Kasumi-1 (cell line): Measurements from ENCODE around the gene SMG6.
A peak's percentile ranks its signal among the peaks of the same experiment; 100 is the strongest.

Experiments
- DNase-seq, 2 experiments: peaks; one replicate each; lab custom pipeline; 2025; lab: John Stamatoyannopoulos, UW

SMG6 gene

DNA sequence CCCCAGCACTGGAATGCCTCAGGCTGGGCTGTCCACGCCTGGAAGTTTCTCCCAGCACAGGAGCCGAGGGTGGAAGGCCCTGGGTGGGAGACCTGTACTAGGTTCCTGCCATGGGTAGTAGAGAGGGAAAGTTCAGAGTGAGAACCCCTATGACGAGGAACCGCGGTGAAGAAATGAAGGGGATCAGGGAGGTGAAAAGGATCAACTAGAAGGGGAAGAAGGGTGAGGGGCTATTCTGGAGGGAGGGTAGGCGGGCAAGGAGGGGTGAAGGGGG lies 243.3 kb downstream of the SMG6 start:
- DNase-seq: no peak

DNA sequence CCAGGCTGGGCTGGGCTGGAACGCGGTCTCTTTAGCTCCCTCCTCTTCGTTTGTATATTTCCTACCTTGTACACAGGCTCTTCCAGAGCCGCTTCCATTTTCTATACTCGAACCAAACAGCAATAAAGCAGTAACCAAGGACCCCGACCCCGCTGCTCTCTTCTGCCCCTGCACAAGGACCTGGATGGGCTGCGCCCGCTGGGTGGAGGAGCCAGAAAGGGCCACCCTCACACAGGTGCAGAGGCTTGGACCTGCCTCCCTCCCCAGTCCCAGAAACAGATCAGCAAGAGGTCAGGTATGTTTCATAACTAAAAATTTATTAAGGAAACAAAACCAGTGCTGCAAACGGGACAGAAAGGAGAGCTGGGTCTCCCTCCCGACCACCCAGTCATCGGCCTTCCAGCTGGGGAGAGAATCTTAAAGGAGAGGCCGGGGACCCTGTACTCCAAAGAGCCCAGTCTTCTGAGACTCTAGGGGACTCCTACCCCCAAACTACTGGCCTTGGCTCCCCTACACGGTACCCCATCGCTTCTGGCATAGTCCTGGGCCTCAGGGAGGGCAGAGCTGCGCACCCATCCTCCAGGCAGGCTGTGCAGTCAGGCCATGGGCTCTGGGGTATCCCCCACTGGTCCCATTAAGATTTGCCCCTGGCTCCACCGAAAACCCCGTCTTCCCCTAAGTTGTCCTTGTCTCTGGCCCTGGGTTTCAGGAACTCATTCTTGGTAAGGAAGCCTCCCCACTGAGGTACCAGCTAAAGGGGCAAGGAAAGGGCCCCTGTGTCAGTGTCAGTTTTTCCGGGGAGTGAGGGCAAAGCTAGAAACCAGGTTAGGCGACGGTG lies 243.8 kb downstream of the SMG6 start:
- DNase-seq: no peak

DNA sequence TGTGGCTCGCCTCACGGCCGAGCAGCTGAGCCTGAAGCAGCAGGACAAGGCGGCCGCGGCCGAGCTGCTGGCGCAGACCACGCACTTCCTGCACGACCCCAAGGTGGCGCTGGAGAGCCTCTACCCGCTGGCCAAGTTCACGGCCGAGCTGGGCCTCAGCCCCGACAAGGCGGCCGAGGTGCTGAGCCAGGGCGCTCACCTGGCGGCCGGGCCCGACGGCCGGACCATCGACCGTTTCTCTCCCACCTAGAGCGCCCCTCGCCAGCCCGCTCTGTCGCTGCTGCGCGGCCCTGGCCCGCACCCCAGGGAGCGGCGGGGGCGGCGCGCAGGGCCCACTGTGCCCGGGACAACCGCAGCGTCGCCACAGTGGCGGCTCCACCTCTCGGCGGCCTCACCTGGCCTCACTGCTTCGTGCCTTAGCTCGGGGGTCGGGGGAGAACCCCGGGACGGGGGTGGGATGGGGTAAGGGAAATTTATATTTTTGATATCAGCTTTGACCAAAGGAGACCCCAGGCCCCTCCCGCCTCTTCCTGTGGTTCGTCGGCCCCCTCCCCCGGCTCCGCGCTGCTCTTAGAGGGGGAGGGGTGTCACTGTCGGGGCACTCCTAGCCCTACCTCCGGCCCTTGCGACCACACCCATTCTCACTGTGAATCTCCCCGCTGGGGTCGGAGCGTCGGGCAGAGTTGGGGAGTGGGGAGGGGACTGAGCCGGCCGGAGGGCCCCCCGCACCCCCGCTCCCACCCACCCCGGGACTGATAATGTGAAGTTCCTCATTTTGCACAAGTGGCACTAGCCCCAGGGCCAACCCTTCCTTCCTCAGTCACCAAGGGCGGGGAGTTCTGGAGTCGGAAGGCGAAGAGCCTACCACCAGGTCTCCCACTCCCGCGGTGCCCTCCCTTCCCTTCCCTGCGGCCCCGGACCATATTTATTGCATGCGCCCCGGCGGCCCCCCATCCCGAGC lies 244.7 kb downstream of the SMG6 start:
- DNase-seq: peak; percentile 68 to 77

DNA sequence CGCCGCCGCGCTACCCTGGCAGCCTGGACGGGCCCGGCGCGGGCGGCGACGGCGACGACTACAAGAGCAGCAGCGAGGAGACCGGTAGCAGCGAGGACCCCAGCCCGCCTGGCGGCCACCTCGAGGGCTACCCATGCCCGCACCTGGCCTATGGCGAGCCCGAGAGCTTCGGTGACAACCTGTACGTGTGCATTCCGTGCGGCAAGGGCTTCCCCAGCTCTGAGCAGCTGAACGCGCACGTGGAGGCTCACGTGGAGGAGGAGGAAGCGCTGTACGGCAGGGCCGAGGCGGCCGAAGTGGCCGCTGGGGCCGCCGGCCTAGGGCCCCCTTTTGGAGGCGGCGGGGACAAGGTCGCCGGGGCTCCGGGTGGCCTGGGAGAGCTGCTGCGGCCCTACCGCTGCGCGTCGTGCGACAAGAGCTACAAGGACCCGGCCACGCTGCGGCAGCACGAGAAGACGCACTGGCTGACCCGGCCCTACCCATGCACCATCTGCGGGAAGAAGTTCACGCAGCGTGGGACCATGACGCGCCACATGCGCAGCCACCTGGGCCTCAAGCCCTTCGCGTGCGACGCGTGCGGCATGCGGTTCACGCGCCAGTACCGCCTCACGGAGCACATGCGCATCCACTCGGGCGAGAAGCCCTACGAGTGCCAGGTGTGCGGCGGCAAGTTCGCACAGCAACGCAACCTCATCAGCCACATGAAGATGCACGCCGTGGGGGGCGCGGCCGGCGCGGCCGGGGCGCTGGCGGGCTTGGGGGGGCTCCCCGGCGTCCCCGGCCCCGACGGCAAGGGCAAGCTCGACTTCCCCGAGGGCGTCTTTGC lies 245.6 kb downstream of the SMG6 start:
- no peak for DNase-seq

DNA sequence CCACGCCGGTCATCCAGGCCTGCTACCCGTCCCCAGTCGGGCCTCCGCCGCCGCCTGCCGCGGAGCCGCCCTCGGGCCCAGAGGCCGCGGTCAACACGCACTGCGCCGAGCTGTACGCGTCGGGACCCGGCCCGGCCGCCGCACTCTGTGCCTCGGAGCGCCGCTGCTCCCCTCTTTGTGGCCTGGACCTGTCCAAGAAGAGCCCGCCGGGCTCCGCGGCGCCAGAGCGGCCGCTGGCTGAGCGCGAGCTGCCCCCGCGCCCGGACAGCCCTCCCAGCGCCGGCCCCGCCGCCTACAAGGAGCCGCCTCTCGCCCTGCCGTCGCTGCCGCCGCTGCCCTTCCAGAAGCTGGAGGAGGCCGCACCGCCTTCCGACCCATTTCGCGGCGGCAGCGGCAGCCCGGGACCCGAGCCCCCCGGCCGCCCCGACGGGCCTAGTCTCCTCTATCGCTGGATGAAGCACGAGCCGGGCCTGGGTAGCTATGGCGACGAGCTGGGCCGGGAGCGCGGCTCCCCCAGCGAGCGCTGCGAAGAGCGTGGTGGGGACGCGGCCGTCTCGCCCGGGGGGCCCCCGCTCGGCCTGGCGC lies 246.3 kb downstream of the SMG6 start:
- no peak for DNase-seq

DNA sequence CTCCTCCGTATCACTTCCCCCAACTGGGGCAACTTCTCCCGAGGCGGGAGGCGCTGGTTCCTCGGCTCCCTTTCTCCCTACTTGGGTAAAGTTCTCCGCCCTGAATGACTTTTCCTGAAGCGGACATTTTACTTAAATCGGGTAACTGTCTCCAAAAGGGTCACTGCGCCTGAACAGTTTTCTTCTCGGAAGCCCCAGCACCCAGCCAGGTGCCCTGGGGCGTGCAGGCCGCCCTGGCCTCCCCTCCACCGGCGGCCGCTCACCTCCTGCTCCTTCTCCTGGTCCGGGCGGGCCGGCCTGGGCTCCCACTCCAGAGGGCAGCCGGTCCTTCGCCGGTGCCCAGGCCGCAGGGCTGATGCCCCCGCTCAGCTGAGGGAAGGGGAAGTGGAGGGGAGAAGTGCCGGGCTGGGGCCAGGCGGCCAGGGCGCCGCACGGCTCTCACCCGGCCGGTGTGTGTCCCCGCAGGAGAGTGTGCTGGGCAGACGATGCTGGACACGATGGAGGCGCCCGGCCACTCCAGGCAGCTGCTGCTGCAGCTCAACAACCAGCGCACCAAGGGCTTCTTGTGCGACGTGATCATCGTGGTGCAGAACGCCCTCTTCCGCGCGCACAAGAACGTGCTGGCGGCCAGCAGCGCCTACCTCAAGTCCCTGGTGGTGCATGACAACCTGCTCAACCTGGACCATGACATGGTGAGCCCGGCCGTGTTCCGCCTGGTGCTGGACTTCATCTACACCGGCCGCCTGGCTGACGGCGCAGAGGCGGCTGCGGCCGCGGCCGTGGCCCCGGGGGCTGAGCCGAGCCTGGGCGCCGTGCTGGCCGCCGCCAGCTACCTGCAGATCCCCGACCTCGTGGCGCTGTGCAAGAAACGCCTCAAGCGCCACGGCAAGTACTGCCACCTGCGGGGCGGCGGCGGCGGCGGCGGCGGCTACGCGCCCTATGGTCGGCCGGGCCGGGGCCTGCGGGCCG lies 247.1 kb downstream of the SMG6 start:
- DNase-seq: no peak

DNA sequence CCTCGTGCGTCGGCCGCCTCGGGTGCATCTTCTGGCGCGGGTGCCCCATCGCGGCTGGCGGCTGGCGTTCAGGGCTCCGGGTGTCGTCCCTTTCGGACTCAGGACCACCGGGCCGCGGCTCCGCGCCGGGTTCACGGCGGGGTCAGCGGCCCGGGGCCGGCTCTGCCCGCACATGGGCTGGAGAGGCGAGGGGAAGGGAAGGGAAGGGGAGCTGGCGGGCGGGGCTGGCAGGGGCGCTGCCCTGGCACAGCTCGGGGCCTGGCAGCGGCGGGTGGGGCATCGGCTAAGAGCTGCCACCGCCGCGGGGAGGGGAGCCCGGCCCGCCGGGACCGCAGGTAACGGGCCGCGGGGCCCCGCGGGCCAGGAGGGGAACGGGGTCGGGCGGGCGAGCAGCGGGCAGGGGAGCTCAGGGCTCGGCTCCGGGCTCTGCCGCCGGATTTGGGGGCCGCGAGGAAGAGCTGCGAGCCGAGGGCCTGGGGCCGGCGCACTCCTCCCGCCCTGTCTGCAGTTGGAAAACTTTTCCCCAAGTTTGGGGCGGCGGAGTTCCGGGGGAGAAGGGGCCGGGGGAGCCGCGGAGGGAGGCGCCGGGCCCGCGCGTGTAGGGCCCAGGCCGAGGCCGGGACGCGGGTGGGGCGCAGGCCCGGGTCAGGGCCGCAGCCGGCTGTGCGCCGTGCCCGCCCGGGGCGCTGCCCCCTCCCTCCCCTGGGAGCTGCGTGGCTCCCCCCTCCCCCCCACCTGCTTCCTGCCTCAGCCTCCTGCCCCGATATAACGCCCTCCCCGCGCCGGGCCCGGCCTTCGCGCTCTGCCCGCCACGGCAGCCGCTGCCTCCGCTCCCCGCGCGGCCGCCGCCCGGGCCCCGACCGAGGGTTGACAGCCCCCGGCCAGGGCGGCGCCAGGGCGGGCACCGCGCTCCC lies 248.0 kb downstream of the SMG6 start:
- DNase-seq: no peak

DNA sequence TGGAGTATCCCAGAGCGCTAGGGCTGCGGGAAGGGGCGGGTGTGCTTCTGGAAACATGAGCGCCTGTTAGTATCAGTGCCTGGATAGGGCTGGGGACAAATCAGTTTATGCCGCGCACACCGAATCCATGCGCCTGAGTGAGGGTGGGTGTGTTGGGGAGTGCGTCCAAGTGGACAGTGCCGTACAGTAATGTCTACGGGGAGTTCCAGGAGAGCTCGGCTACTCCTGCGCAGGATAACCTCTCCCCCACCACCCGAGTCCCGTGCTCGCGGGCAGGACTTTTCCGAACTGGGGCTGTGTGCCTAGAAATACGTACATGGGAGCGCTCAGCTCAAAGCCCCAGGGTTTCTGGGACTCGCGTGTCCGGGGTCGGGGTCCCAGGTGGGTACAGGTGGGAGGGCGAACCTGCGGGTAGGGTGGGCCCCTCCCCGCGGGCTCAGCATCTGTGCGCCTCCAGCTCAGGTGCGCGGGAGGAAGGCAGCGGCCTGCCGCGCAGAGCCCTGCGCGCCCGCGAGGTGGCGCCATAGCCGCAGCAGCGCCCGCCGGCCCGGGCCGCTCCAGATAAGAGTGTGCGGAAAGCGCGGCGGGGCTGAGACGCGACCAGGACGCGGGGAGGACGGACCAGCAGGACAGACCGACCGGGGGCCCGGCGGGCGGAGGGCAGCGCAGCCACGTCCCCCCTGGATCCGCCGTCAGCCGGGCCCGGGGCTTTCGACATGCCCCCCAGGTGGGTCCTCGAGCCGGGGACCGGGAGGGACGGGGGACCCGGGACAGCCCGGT lies 248.9 kb downstream of the SMG6 start, which contains the start of gene HIC1:
HIC1 (plus strand) TSS at position 592 of the 780 bp plus-strand sequence. CDS start 1,588 bp downstream, outside the sequence.
- peak; percentile 31 to 43 for DNase-seq

DNA sequence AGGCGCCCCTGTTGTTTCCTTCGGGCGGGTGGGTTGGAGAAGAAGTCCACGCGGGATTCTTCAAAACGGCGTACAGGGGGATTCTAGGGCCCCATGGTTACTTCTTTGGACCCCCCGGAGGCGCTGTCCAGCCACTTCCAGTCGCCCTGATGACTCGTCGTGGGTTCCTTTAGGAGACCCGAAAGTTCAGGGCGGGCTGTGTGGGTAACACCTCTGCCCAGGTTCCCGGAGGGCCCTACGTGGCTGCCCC lies 249.4 kb downstream of the SMG6 start:
- no peak for DNase-seq

DNA sequence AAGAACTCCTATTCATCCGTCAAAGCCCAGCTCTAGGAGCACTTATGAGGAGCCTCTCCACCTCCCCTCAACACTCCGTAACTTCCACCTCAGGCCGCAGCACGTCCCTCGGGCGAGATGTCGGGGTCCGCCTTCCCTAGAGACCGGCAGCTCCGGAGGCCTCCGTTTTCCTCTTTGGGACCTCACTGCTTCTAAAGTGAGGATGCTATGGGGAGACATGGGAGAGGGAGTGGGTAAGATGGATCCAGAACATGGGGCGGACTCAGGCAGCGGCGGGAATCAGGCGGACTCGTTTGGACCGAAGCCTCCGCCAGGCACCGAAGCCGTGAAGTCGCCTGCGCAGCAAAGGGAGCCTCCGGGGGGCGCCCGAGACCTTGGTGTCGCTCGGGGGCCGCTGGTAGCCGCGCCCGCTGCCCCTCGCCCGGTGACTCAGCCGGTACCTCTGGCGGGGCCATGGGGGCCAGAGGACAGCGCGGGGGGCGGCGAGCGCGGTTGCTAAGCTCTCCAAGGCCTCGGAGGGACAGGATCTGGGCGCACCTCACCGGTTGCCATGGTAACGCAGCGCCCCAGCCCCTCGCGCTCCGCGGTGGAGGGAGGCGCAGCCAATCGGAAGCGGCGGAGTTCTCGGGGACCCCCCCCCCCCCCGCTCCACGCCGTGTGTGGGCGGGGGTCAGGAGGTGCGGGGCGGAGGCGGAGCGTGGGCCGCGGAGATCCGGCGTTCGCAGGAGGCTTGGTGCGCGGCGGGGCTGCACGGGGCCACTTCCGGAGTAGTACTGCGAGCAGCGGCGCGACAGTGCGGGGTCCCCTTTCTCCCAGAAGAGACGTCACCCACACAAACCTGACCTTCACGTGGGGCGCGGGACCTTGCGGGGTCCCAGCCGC lies 250.0 kb downstream of the SMG6 start:
- peak; percentile 25 to 34 for DNase-seq

DNA sequence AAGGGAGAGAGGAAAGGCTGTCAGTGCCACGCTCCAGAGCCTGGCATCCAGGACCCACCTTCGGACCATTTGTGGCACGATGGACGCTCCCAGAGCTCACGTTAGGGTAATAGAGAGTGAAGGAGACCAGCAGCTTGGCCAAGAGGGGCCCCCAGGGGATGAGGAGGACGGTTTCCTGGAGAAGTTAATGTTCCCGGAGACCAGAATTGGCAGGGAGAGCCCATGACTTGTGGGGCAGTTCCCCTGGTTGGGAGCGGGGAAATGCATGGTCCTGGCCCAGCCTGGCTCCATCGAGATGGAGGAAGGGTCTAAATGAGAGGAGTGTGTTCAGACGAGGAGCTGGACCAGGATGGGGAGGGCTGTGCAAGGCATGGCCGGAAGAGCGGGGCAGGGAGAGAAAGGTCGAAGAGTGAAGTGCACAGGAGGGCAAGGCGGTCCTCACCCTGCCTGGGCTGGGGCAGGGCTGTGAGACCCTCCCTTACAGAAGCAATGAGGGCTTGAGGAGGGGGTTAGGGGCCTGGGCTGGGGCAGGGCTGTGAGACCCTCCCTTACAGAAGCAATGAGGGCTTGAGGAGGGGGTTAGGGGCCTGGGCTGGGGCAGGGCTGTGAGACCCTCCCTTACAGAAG lies 251.5 kb downstream of the SMG6 start:
- no peak for DNase-seq

DNA sequence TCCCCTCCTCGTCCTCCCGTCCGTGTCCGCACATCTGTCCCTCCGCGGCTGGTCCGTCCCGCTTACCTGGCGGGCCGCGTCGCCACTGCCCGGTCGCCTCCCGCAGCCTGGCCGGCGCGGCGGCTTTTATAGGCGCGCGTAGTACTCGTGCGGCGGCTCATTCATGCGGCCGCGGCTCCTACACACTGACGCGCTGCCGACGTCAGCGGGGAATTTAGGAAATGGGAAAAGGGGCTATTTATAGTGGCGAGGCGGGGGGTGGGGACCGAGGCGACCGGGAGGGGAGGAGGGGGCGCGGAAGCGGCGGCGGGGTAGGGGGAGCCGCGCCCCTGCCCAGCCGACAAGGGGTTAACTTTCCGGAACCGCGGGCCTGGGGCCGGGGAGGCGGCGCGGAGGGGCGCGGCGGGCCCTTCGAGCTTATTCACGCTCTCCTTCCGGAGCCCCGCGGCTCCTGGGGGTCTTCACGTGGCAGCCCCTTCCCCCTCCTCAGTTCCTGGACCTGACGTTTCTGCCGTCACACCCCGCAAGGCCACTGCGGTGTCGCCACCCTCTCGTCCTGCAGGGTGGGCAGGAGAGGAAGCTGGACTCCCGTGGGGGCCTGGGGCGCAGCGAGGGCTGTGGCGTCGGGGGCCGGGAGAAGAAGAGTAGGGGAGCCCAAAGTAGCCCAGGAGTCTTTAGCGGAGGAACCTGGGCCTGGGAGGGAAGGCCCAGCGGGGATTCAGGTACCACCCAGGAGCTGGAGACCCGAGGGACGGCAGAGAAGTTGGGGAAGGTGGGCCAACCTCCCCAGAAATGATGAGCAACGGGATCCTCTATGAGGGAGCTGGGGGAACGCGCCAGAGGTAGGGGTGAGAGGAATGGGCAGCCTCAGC lies 252.3 kb downstream of the SMG6 start:
- no peak for DNase-seq

DNA sequence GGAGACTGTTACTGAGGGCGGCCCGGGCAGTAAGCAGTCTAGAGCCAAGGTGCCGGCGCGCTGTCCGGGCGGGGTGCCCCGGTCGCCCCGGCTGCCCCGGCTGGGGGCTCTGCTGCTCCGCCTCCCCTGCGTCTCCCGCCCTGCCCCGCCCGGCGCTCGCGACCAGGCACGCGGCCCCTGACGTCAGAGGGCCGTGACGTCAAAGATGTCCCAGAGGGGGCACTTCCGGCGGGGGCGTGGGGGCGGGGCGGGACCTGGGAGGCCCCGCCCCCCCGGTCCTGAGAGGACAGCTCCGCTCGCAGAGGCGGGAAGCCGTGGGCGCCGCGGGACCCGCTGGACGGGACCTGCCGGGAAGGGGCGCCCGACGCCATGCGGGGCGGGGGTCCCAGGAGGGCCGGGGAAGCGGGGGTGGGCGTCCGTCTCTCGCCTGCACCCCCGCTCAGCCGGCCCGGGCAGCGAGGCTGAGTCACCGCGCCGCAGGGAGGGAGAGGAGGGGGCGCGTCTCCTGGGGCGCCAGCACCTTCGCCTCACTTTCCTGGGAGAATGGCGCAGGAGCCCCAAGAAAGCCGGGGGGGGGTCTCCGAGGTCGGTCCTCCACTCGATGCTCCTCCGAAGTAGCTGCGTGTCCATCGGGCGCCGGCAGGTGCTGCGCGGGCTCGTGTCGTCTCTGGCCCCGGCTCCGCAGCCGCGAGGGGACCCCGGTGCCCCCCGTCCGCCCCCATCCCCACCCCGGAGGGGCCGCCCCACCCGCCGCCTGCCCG lies 253.1 kb downstream of the SMG6 start:
- DNase-seq: no peak

DNA sequence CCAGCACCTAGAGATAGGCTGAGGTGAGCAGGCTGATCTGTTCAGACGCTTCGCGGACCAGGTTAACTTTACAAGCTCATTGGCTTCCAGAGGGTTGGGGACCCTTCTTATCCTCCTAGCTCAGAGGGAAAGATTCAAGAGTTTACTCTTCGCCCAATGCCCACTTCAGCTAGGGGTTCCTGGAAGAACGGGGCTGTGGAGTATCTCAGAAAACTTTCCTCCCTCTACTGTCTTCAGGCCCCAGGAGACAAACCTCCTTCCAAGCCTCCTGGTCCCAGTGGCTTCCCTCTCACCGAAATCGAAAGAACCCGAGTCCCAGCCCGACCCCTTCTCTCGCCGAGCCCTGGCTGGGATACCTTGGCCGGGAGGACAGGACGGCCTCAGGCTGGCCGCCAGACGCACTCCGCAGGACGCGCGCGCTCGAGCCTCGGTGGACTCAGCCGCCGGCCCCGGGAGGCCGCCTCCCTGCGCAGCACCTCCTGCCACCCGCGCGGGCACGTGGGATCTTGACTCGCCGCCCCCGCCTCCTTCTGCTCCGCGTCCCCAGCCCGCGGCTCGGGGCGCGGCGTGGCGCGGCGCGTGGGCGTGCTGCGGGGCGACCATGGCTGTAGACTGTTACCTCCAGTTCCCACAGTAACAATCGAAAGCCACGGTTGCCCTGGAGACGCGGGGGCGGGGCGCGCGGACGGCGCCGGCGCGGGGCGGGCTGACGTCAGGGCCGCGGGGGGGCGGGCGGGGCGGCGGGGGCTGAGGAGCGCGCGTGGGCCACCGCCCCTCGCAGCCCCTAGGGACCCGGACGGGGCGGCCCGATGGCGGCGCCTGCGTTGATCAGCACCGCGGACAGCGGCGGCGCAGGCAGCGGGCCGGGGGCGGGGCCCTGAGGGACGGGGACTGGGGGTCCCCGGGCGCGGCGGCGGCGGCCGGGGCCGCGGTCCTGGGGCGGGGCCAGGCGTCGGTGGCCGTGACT lies 254.0 kb downstream of the SMG6 start:
- DNase-seq: peak; percentile 19 to 26

DNA sequence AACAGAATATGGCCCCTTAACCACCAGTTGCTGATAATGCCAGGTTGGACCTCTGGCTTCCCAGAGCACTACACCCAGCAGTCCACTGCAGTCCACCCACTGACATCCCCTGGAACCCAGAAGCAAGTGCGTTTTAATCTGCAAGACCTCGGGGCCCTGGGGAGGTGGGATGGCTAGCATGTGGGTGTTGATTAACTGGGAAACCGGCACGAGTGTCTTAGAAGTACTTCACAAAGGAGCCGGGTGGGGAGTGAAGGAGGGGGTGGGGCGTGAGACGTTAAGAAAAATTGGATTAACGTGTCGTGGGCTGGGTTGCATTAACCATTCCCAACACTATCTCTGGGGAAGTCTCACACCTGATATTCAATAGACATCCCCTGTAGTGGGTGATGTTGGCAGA lies 254.8 kb downstream of the SMG6 start:
- no peak for DNase-seq
